SK-N-SH (cell line): Measurements from ENCODE around the gene NID1.

Experiments
- CTCF ChIP-seq: fragments of 200-600 bp; sonication (generic); IDR thresholded peaks from 2 replicates; pipeline ENCODE4 v1.6.1; 2017; ENCODE audit warnings: antibody characterized with exemption, mild to moderate bottlenecking, moderate library complexity
- EP300 ChIP-seq, 2 experiments: IDR thresholded peaks; 2 replicates each; pipeline versions ENCODE4 v1.4.0 to v1.6.1; 2012; ENCODE audit warnings: borderline replicate concordance in 1 of 2, low read depth in 1 of 2, low read length in 1 of 2
- EZH2phosphoT487 ChIP-seq: fragments of 200-600 bp; sonication (generic); IDR thresholded peaks from 2 replicates; pipeline ENCODE4 v1.6.1; 2017; ENCODE audit warnings: low read depth, mixed run types, mild to moderate bottlenecking, antibody characterized with exemption, moderate library complexity, borderline replicate concordance
- FOXJ3 ChIP-seq: sonication (generic); formaldehyde crosslinking; IDR thresholded peaks from 2 replicates; pipeline ENCODE4 v1.5.1; 2020; ENCODE audit warnings: mild to moderate bottlenecking, missing genetic modification reagents
- GATA2 ChIP-seq: sonication (generic); formaldehyde crosslinking; IDR thresholded peaks from 2 replicates; pipeline ENCODE4 v1.5.0; 2020; ENCODE audit warnings: mild to moderate bottlenecking, missing genetic modification reagents
- JUND ChIP-seq: IDR thresholded peaks from 2 replicates; pipeline ENCODE4 v1.4.0; 2012
- MAX ChIP-seq: IDR thresholded peaks from 2 replicates; pipeline ENCODE4 v1.4.0; 2012; ENCODE audit warnings: low read depth
- POLR2AphosphoS5 ChIP-seq: IDR thresholded peaks from 2 replicates; pipeline ENCODE4 v1.6.1; 2012; ENCODE audit warnings: low read depth, low read length
- YY1 ChIP-seq: IDR thresholded peaks from 2 replicates; pipeline ENCODE4 v1.4.0; 2012; ENCODE audit warnings: low read depth, mild to moderate bottlenecking
- ZBTB33 ChIP-seq: IDR thresholded peaks from 2 replicates; pipeline ENCODE4 v1.4.0; 2012; ENCODE audit warnings: low read depth, borderline replicate concordance
- TF ChIP-seq, protein P1 (sequence below): IDR thresholded peaks from 2 replicates; pipeline ENCODE4 v1.4.0; 2012; ENCODE audit warnings: low read depth, borderline replicate concordance

GRCh38 chr1:236015539-236015938 is 49.4 kb downstream of the NID1 start:
- TF ChIP-seq EP300 (IDR thresholded peaks at IDR 0.05; ENCODE audit: borderline replicate concordance in 1 of 2, low read depth in 1 of 2, low read length in 1 of 2): no peak
- TF ChIP-seq GATA2 (CRISPR knock-in tag): no peak
- TF ChIP-seq, protein P1, sequence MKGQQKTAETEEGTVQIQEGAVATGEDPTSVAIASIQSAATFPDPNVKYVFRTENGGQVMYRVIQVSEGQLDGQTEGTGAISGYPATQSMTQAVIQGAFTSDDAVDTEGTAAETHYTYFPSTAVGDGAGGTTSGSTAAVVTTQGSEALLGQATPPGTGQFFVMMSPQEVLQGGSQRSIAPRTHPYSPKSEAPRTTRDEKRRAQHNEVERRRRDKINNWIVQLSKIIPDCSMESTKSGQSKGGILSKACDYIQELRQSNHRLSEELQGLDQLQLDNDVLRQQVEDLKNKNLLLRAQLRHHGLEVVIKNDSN: no peak
- no peak for TF ChIP-seq CTCF
- TF ChIP-seq YY1: no peak
- TF ChIP-seq POLR2AphosphoS5: no peak
- TF ChIP-seq FOXJ3 (CRISPR knock-in tag): no peak
- no peak for TF ChIP-seq ZBTB33
- no peak for TF ChIP-seq JUND
- no peak for TF ChIP-seq EZH2phosphoT487
- no peak for TF ChIP-seq MAX
